ENCODE data around the gene CHADL.

DNA sequence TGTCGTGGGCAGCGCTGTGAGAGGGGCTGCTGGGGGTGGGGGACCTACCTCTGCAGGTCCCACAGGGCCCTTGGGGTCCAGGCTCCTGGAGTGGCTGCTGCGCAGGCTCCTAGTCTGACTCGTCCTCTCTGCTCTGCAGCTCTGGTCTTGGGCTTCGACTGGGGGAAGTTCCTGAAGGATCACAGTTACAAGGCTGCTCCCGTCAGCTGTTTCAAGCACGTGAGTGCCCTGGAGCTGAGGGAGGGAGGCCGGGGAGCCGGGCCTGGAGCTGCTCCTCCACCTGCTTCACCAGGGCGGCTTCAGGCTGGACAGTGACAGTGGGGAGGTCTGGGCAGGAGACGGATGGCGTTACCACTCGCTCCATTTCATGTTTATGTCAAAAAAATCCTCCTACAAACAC is 23.7 kb downstream of the CHADL start:
- TF ChIP-seq, protein P1, sequence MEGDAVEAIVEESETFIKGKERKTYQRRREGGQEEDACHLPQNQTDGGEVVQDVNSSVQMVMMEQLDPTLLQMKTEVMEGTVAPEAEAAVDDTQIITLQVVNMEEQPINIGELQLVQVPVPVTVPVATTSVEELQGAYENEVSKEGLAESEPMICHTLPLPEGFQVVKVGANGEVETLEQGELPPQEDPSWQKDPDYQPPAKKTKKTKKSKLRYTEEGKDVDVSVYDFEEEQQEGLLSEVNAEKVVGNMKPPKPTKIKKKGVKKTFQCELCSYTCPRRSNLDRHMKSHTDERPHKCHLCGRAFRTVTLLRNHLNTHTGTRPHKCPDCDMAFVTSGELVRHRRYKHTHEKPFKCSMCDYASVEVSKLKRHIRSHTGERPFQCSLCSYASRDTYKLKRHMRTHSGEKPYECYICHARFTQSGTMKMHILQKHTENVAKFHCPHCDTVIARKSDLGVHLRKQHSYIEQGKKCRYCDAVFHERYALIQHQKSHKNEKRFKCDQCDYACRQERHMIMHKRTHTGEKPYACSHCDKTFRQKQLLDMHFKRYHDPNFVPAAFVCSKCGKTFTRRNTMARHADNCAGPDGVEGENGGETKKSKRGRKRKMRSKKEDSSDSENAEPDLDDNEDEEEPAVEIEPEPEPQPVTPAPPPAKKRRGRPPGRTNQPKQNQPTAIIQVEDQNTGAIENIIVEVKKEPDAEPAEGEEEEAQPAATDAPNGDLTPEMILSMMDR (IDR thresholded peaks at IDR 0.05), result no peak
- TF ChIP-seq POLR2A (IDR thresholded peaks at IDR 0.05), result no peak
